ENCODE results near the gene SRXN1. TPM values are rescaled to one million over a fixed set of nuclear protein-coding genes. Genes with fewer than 3 reads are reported as not detected.

The SRXN1 gene
- total RNA-seq, 4 donors from 2014 or later, result 73.4 to 158 (median 133) TPM

DNA sequence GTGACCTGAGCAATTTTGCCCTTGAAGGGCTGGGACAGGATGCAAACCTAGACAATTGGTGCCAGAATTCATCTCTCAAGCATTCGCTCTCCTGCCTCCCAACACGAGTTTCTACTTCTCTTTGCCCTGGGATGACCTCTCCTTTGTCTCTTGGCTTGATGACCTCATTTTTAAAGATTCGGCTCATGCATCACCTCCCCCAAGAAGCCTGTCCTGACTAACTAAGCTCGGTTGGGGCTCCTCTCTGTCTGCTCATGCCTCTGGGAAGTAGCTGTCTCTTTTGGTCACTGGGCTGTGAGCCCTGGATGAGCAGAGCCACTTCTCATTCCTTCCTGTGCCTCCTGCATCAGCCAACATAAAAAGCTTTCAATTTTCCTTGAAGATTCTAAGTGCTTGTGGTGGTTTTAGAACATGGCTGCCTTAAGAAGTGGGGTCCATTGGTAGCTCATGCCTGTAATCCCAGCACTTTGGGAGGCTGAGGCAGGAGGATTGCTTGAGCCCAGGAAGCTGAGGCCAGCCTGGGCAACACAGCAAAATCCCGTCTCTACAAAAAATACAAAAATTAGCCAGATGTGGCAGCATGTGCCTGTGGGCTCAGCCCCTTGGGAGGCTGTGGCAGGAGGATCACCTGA is 31.8 kb downstream of the SRXN1 start:
- peaks cover 0 to 89% (median 0%) of the 10 kb centered on the region in 4 donors for H3K27me3 ChIP-seq
- intact Hi-C loops (cut with DNase I), result no loop called here
- H3K4me3 ChIP-seq, result no peak overlapping the region
- TF ChIP-seq, protein P1, sequence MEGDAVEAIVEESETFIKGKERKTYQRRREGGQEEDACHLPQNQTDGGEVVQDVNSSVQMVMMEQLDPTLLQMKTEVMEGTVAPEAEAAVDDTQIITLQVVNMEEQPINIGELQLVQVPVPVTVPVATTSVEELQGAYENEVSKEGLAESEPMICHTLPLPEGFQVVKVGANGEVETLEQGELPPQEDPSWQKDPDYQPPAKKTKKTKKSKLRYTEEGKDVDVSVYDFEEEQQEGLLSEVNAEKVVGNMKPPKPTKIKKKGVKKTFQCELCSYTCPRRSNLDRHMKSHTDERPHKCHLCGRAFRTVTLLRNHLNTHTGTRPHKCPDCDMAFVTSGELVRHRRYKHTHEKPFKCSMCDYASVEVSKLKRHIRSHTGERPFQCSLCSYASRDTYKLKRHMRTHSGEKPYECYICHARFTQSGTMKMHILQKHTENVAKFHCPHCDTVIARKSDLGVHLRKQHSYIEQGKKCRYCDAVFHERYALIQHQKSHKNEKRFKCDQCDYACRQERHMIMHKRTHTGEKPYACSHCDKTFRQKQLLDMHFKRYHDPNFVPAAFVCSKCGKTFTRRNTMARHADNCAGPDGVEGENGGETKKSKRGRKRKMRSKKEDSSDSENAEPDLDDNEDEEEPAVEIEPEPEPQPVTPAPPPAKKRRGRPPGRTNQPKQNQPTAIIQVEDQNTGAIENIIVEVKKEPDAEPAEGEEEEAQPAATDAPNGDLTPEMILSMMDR (IDR thresholded peaks at IDR 0.05), result no peak
- TF ChIP-seq POLR2A (IDR thresholded peaks at IDR 0.05), result no peak
- no peaks in the 10 kb centered on the region for H3K4me1 ChIP-seq
- H3K27ac ChIP-seq, result no peak overlapping the region
- no peaks in the 10 kb centered on the region for H3K36me3 ChIP-seq
- H3K9me3 ChIP-seq, result peaks cover 0 to 12% (median 3%) of the 10 kb centered on the region in 3 donors
- 24 to 25% methylated on average over 4 to 5 of the region's 5 CpGs for WGBS, 2 donors
- DNase-seq, result no peak

DNA sequence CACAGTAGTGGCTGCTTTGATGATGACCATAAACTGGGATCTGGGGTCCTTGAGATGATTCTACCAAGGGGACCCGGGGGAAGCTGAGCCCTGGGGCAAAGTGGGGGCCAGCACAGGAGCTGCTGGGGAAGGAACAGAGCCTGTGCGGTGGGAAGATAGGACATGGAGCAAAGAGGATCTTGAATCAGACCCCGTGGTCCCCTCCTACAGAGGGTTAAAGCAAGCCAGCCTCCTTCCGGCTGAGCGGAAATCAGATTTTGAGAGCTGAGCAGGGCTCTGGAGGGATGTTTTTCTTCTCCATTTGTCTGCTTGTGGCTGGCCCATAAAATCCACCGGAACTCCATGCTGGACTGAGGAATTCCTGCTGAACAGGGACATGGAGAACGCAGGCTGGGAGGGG is 32.8 kb downstream of the SRXN1 start:
- DNase-seq, result no peak
- 22 to 34% methylated on average over 5 of the region's 7 CpGs for WGBS, 2 donors
- Histone ChIP-seq H3K27me3 (peaks cover 0 to 93% (median 0%) of the 10 kb centered on the region in 4 donors), H3K4me3 (no peak overlapping the region), H3K4me1 (no peaks in the 10 kb centered on the region), H3K36me3 (no peaks in the 10 kb centered on the region), H3K27ac (no peak overlapping the region), H3K9me3 (peaks cover 0 to 12% (median 3%) of the 10 kb centered on the region in 3 donors)
- TF ChIP-seq, protein P1 (IDR thresholded peaks at IDR 0.05), result no peak
- TF ChIP-seq POLR2A (IDR thresholded peaks at IDR 0.05), result no peak
- intact Hi-C loops (cut with DNase I), result no loop called here

DNA sequence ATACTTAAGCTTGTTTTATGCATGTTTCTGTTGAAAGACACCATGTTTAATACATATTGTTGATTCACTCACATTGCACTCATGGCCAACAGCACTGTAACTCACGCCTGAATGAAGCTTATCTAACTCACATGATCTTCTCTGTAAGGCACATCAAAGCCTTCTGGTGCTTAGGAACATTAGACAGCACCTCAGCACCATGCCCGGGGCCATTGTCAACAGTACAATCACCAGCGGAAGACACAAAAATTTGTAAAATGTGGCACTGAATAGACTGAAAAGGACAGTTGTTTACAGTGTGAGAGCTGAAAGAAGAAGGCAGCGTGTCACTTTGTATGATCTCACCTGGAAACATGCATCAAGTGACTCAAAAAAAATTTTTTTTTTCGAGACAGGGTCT is 34.0 kb downstream of the SRXN1 start:
- Histone ChIP-seq H3K27me3 (peaks cover 0 to 91% (median 0%) of the 10 kb centered on the region in 4 donors), H3K36me3 (no peaks in the 10 kb centered on the region), H3K27ac (no peak overlapping the region), H3K4me1 (no peaks in the 10 kb centered on the region), H3K4me3 (no peak overlapping the region), H3K9me3 (peaks cover 0 to 12% (median 3%) of the 10 kb centered on the region in 3 donors)
- WGBS, 2 donors, result 44 to 47% methylated on average over 5 of the region's 5 CpGs
- intact Hi-C loops (cut with DNase I), result no loop called here
- no peak for TF ChIP-seq POLR2A (IDR thresholded peaks at IDR 0.05)
- TF ChIP-seq, protein P1 (IDR thresholded peaks at IDR 0.05), result no peak
- DNase-seq, result no peak

DNA sequence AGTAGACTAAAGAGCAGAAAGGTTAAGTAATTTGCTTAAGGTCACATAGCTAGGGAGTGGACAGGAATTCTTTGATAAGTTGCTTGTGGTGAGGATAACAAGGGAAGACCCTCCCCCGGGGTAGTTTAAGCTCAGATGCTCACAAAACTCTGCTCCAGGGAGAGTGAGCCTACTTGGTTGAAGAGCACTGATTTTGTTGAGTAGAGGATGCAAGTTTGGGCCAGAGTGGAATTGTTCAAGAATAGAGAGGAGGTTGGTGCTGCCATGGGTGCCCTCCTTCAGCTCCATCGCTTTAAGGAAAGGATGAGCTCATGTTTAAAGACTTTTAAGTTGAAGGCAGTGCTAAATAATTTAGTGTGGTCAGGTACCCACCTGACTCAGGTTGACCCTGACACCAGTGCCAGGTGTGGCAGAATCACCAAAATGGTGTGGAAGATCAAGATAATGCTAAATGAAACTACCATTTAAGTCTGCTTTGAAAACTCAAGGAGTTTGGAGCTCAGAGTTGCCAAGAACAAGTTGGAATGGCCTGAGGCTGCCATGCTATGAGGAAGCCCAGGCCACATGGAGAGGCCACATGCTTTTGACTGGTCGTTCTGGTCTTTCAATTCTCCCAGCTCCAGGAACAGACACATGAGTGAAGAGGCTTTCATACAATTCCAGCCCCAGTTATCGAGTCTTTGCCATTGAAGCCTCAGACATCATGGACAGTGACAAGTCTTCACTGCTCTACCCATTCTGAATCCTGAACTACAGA is 34.9 kb downstream of the SRXN1 start:
- WGBS, 2 donors, result 65 to 85% methylated on average over 4 of the region's 4 CpGs
- intact Hi-C loops (cut with DNase I), result no loop called here
- Histone ChIP-seq H3K27ac (no peak overlapping the region), H3K4me1 (no peaks in the 10 kb centered on the region), H3K4me3 (no peak overlapping the region), H3K9me3 (peaks cover 0 to 12% (median 3%) of the 10 kb centered on the region in 3 donors), H3K27me3 (peaks cover 0 to 89% (median 0%) of the 10 kb centered on the region in 4 donors), H3K36me3 (no peaks in the 10 kb centered on the region)
- TF ChIP-seq POLR2A (IDR thresholded peaks at IDR 0.05), result no peak
- TF ChIP-seq, protein P1 (IDR thresholded peaks at IDR 0.05), result no peak
- no peak for DNase-seq

DNA sequence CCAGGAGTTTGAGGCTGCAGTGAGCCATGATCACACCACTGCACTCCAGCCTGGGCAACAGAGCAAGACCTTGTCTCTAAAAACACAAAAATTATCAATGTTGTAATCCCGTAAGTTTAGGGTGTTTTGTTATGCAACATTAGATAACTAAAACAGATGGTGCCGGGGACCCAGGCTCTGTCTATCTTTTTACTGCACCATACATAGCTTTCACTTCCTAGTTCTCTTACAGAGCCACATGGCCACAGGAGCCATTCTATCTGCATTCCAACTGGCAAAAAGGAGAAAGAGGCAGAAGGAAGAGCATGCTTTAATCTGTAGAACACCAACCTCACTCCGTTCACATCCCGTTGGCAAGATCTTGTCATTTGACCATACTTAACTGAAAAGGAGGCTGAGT is 37.5 kb downstream of the SRXN1 start:
- no peak overlapping the region for H3K4me3 ChIP-seq
- TF ChIP-seq, protein P1 (IDR thresholded peaks at IDR 0.05), result no peak
- TF ChIP-seq POLR2A (IDR thresholded peaks at IDR 0.05), result no peak
- peaks cover 0 to 89% (median 2%) of the 10 kb centered on the region in 4 donors for H3K27me3 ChIP-seq
- no peaks in the 10 kb centered on the region for H3K36me3 ChIP-seq
- no peak for DNase-seq
- WGBS, 2 donors, result 68 to 82% methylated on average over 4 of the region's 4 CpGs
- no peak overlapping the region for H3K27ac ChIP-seq
- peaks cover 0 to 12% (median 3%) of the 10 kb centered on the region in 3 donors for H3K9me3 ChIP-seq
- intact Hi-C loops (cut with DNase I), result no loop called here
- peaks cover 0 to 12% (median 0%) of the 10 kb centered on the region in 3 donors for H3K4me1 ChIP-seq
